ENCODE data around the gene SPRED1.
A peak's percentile ranks its signal among the peaks of the same experiment; 100 is the strongest.
"Not testable (repeated sequence)": the region's sequence is repeated elsewhere in the genome, so short reads cannot be mapped to it uniquely, and the experiment has no call there.

The SPRED1 gene

GRCh38 chr15:38229705-38230310 is 22.8 kb upstream of the SPRED1 start:
- Histone ChIP-seq H3K4me3 (ENCODE audit: low read depth in 1 of 5, low read length in 5 of 5) (no peak overlapping the region), H3K4me1 (ENCODE audit: control insufficient read depth in 5 of 5, insufficient read depth in 5 of 5, low read length in 5 of 5) (no peaks in the 10 kb centered on the region), H3K27ac (ENCODE audit: low read depth, low read length) (no peak overlapping the region), H3K27me3 (ENCODE audit: control insufficient read depth in 5 of 5, insufficient read depth in 4 of 5, low read length in 5 of 5) (no peaks in the 10 kb centered on the region), H3K9ac (ENCODE audit: low read length in 5 of 5) (no peak overlapping the region), H3K9me3 (ENCODE audit: control insufficient read depth in 5 of 5, low read length in 5 of 5) (no peaks in the 10 kb centered on the region), H3K36me3 (ENCODE audit: control insufficient read depth in 5 of 5, insufficient read depth in 5 of 5, low read length in 5 of 5) (no peaks in the 10 kb centered on the region)

DNA sequence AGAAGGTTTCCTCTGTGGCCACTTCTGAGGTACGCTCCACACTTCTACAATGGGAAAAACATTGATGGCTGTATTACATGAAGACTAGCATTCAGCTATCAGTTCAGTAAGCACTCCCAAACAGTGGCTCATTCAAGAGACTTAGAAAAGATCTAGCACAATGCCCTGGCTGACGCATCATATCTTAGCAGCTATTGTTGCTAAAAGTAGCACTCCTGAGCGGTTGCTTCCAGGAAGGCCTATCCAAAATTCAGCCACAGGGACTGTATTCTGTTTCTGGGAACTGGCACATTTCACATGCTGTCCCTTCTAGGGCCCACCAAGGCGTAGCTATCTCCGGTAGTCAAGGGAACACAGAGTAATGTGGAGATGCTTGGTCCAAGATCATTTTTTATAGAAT is 21.2 kb upstream of the SPRED1 start:
- Histone ChIP-seq H3K27me3 (ENCODE audit: control insufficient read depth in 5 of 5, insufficient read depth in 4 of 5, low read length in 5 of 5) (no peaks in the 10 kb centered on the region), H3K36me3 (ENCODE audit: control insufficient read depth in 5 of 5, insufficient read depth in 5 of 5, low read length in 5 of 5) (no peaks in the 10 kb centered on the region), H3K4me3 (ENCODE audit: low read depth in 1 of 5, low read length in 5 of 5) (no peak overlapping the region), H3K9ac (ENCODE audit: low read length in 5 of 5) (no peak overlapping the region), H3K4me1 (ENCODE audit: control insufficient read depth in 5 of 5, insufficient read depth in 5 of 5, low read length in 5 of 5) (no peaks in the 10 kb centered on the region), H3K27ac (ENCODE audit: low read depth, low read length) (no peak overlapping the region), H3K9me3 (ENCODE audit: control insufficient read depth in 5 of 5, low read length in 5 of 5) (no peaks in the 10 kb centered on the region)

DNA sequence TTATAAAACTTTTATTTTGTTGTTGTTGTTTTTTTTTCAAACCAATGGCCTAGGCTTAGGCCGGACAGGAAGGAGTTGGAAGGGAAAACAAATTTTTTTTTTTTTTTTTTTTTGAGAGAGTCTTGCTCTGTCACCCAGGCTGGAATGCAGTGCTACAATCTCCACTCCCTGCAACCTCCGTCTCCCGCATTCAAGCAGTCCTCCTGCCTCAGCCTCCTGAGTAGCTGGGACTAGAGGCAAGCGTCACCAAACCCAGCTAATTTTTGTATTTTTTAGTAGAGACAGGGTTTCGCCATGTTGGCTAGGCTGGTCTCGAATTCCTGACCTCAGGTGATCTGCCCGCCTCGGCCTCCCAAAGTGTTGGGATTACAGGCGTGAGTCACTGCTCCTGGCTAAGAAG is 15.6 kb upstream of the SPRED1 start:
- H3K4me1 ChIP-seq (ENCODE audit: control insufficient read depth in 5 of 5, insufficient read depth in 5 of 5, low read length in 5 of 5); H3K9ac ChIP-seq (ENCODE audit: low read length in 5 of 5); H3K36me3 ChIP-seq (ENCODE audit: control insufficient read depth in 5 of 5, insufficient read depth in 5 of 5, low read length in 5 of 5); H3K9me3 ChIP-seq (ENCODE audit: control insufficient read depth in 5 of 5, low read length in 5 of 5); H3K27me3 ChIP-seq (ENCODE audit: control insufficient read depth in 5 of 5, insufficient read depth in 4 of 5, low read length in 5 of 5); H3K27ac ChIP-seq (ENCODE audit: low read depth, low read length); H3K4me3 ChIP-seq (ENCODE audit: low read depth in 1 of 5, low read length in 5 of 5): not testable (repeated sequence)

GRCh38 chr15:38238311-38238710 is 14.3 kb upstream of the SPRED1 start:
- no peak overlapping the region for H3K4me3 ChIP-seq (ENCODE audit: low read depth in 1 of 5, low read length in 5 of 5)

DNA sequence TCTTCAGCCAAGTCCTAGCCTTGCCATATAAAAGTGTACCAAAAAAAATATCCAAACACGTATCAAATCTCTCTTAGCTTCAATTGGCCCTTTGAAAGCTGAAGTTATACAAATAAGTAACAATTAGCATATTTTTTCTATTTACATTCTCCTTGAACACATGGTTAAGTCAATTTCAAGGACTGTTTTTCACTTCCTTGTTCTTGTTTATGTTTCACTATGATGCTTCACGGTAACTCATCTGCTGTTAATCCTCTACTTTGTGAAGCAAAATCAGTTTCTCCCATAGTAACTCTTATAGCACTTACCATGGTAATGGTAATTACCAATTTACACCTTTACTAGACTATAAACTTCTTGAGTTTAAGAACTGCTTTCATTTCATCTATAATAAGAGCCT is 10.6 kb upstream of the SPRED1 start:
- H3K36me3 ChIP-seq (ENCODE audit: control insufficient read depth in 5 of 5, insufficient read depth in 5 of 5, low read length in 5 of 5), result no peaks in the 10 kb centered on the region
- no peak overlapping the region for H3K27ac ChIP-seq (ENCODE audit: low read depth, low read length)
- peaks cover 0 to 3% (median 0%) of the 10 kb centered on the region in 5 donors for H3K4me1 ChIP-seq (ENCODE audit: control insufficient read depth in 5 of 5, insufficient read depth in 5 of 5, low read length in 5 of 5)
- no peaks in the 10 kb centered on the region for H3K27me3 ChIP-seq (ENCODE audit: control insufficient read depth in 5 of 5, insufficient read depth in 4 of 5, low read length in 5 of 5)
- H3K4me3 ChIP-seq (ENCODE audit: low read depth in 1 of 5, low read length in 5 of 5), result no peak overlapping the region
- H3K9me3 ChIP-seq (ENCODE audit: control insufficient read depth in 5 of 5, low read length in 5 of 5), result no peaks in the 10 kb centered on the region
- H3K9ac ChIP-seq (ENCODE audit: low read length in 5 of 5), result no peak overlapping the region

More at GRCh38 chr15:38238311-38238710, 14.3 kb upstream of the SPRED1 start:
- Histone ChIP-seq H3K27ac (ENCODE audit: low read depth, low read length) (no peak overlapping the region), H3K9ac (ENCODE audit: low read length in 5 of 5) (no peak overlapping the region), H3K4me1 (ENCODE audit: control insufficient read depth in 5 of 5, insufficient read depth in 5 of 5, low read length in 5 of 5) (no peaks in the 10 kb centered on the region), H3K9me3 (ENCODE audit: control insufficient read depth in 5 of 5, low read length in 5 of 5) (no peaks in the 10 kb centered on the region), H3K27me3 (ENCODE audit: control insufficient read depth in 5 of 5, insufficient read depth in 4 of 5, low read length in 5 of 5) (no peaks in the 10 kb centered on the region), H3K36me3 (ENCODE audit: control insufficient read depth in 5 of 5, insufficient read depth in 5 of 5, low read length in 5 of 5) (no peaks in the 10 kb centered on the region)

- H3K4me3 ChIP-seq (ENCODE audit: low read depth in 1 of 5, low read length in 5 of 5), result no peak overlapping the region
- H3K4me1 ChIP-seq (ENCODE audit: control insufficient read depth in 5 of 5, insufficient read depth in 5 of 5, low read length in 5 of 5), result peaks cover 0 to 6% (median 0%) of the 10 kb centered on the region in 5 donors
- H3K9me3 ChIP-seq (ENCODE audit: control insufficient read depth in 5 of 5, low read length in 5 of 5), result no peaks in the 10 kb centered on the region
- H3K9ac ChIP-seq (ENCODE audit: low read length in 5 of 5), result no peak overlapping the region
- H3K27me3 ChIP-seq (ENCODE audit: control insufficient read depth in 5 of 5, insufficient read depth in 4 of 5, low read length in 5 of 5), result no peaks in the 10 kb centered on the region
- no peaks in the 10 kb centered on the region for H3K36me3 ChIP-seq (ENCODE audit: control insufficient read depth in 5 of 5, insufficient read depth in 5 of 5, low read length in 5 of 5)
- H3K27ac ChIP-seq (ENCODE audit: low read depth, low read length), result no peak overlapping the region
Measured at GRCh38 chr15:38243278-38244055, 9.2 kb upstream of the SPRED1 start.

- no peaks in the 10 kb centered on the region for H3K27me3 ChIP-seq (ENCODE audit: control insufficient read depth in 5 of 5, insufficient read depth in 4 of 5, low read length in 5 of 5)
Measured at GRCh38 chr15:38247336-38247735, 5.3 kb upstream of the SPRED1 start.

DNA sequence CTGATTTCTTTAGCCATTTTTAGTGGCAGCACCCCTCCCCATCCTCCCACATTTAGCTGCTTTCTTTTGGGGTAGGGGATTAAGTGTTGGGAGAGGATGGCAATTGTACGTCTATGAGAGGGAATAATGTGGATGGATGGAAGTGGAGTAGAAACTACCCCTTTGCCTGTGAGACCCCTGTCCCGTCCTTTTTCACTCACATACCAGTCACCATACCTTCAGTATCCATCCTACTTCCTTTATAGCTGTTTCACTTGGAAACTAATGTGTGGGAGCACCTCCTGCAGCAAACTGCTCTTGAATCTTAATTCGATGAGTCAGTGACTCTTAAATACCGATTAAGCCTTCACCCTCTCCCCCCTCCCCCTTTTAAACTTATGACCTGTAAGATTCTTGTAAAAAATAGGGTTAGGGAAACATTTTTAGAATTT is 730 bp downstream of the SPRED1 start:
- H3K4me3 ChIP-seq (ENCODE audit: low read depth in 1 of 5, low read length in 5 of 5), result peak overlapping the region; percentile 75 to 97 (median 87)
- H3K9ac ChIP-seq (ENCODE audit: low read length in 5 of 5), result peak overlapping the region; percentile 1 to 93 (median 89)
- H3K4me1 ChIP-seq (ENCODE audit: control insufficient read depth in 5 of 5, insufficient read depth in 5 of 5, low read length in 5 of 5), result peaks cover 0 to 51% (median 45%) of the 10 kb centered on the region in 5 donors

More at GRCh38 chr15:38247336-38247735, 5.3 kb upstream of the SPRED1 start:
- H3K4me3 ChIP-seq (ENCODE audit: low read depth in 1 of 5, low read length in 5 of 5), result no peak overlapping the region
- H3K4me1 ChIP-seq (ENCODE audit: control insufficient read depth in 5 of 5, insufficient read depth in 5 of 5, low read length in 5 of 5), result peaks cover 0 to 17% (median 11%) of the 10 kb centered on the region in 5 donors
- H3K27ac ChIP-seq (ENCODE audit: low read depth, low read length), result no peak overlapping the region
- no peaks in the 10 kb centered on the region for H3K36me3 ChIP-seq (ENCODE audit: control insufficient read depth in 5 of 5, insufficient read depth in 5 of 5, low read length in 5 of 5)
- H3K9ac ChIP-seq (ENCODE audit: low read length in 5 of 5), result no peak overlapping the region
- no peaks in the 10 kb centered on the region for H3K9me3 ChIP-seq (ENCODE audit: control insufficient read depth in 5 of 5, low read length in 5 of 5)

DNA sequence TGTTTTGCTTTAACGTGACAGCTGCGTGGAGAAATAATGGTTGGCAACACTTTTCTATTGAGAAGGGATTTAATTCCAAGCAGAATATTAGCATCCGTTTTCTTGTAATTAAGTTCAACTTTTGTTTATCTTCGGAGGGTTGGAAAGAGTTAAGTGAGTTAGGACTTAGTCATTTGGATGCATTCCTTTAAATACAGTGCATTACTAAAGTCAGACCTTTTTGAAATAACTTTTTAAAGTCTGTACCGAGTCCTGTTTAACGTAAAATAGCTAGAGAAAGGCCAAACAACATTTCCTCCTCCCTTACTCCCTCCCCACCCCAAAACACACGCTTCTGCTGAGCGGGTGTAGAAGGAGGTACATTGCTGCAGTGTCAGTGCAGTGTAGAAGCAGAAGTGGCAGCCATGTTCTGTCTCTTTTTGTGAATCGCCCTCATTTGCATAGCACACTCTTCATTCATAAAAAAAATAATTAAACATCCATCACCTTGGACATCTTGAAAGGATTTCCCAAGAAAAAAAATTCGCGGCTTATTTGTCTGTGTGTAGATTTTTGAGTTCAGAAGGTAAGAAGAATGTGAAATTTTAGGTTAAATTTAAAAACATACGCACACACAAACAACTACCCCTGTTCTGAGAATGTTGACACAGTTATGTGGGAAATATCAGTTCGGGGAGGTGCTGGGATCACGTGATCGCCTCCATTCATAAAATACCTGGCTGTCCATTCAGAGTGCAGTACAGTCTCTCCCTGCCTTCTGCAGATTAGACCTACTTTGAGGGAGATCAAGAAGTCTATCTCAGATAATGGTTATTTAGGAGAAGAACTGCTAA is 1.6 kb downstream of the SPRED1 start:
- H3K27ac ChIP-seq (ENCODE audit: low read depth, low read length), result peak overlapping the region; percentile 84
- no peaks in the 10 kb centered on the region for H3K9me3 ChIP-seq (ENCODE audit: control insufficient read depth in 5 of 5, low read length in 5 of 5)
- peak overlapping the region; percentile 75 to 97 (median 87) for H3K4me3 ChIP-seq (ENCODE audit: low read depth in 1 of 5, low read length in 5 of 5)
- peaks cover 0 to 52% (median 45%) of the 10 kb centered on the region in 5 donors for H3K4me1 ChIP-seq (ENCODE audit: control insufficient read depth in 5 of 5, insufficient read depth in 5 of 5, low read length in 5 of 5)
- no peaks in the 10 kb centered on the region for H3K36me3 ChIP-seq (ENCODE audit: control insufficient read depth in 5 of 5, insufficient read depth in 5 of 5, low read length in 5 of 5)
- H3K27me3 ChIP-seq (ENCODE audit: control insufficient read depth in 5 of 5, insufficient read depth in 4 of 5, low read length in 5 of 5), result no peaks in the 10 kb centered on the region
- peak overlapping the region; percentile 1 to 93 (median 89) for H3K9ac ChIP-seq (ENCODE audit: low read length in 5 of 5)

More for the DNA sequence above, 730 bp downstream of the SPRED1 start:
- Histone ChIP-seq H3K9me3 (ENCODE audit: control insufficient read depth in 5 of 5, low read length in 5 of 5) (no peaks in the 10 kb centered on the region), H3K36me3 (ENCODE audit: control insufficient read depth in 5 of 5, insufficient read depth in 5 of 5, low read length in 5 of 5) (no peaks in the 10 kb centered on the region), H3K27ac (ENCODE audit: low read depth, low read length) (peak overlapping the region; percentile 84), H3K27me3 (ENCODE audit: control insufficient read depth in 5 of 5, insufficient read depth in 4 of 5, low read length in 5 of 5) (no peaks in the 10 kb centered on the region)

All from subcutaneous abdominal adipose tissue (tissue), 5 donors.